GM18909 (cell line): ENCODE data around the gene ZSWIM6.

Source experiments
- ATAC-seq: cut with Tn5 transposase; IDR thresholded peaks from one replicate; pipeline ENCODE4 v1.9.1; 2021; ENCODE audit warnings: mild to moderate bottlenecking; ENCODE audit not compliant: unreplicated experiment, poor library complexity

ZSWIM6 gene

DNA sequence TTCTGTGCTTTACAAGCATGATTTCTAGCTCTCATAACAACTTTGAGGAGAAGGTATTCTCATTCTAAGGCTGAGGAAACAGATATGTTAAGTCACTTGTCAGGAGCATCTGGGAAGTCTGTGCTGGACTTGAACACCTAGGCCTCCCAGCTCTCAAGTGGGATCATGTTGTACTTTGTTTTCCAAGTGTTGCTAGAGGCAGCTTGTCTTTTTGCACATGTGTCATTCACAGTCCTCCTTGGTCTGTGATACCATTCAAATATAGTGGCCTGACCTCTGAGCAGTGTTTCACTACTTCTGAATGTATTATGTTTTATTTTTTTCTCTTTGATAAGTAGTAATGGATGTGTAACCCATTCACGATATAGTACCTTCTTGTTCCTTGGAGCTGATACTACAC lies 21.2 kb downstream of the ZSWIM6 start:
- ATAC-seq, result no peak

DNA sequence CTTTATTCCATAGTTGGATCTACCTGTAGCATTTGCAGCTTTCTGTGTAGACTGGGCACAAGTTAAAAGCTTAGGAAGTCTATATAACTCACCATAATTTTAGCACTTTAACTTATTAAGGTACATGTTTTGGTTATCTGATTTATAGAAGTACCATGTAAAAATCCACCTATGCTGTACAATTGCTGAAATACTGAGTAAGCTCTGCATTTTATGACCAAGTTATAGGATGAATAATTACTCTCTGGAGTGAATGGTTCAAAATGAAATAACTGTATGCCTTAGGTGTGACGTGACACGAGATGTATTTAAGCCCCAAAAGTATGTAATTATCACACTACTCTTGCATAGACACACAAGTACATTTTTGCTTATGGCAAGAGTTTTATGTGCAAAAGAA lies 22.1 kb downstream of the ZSWIM6 start:
- ATAC-seq, result no peak

DNA sequence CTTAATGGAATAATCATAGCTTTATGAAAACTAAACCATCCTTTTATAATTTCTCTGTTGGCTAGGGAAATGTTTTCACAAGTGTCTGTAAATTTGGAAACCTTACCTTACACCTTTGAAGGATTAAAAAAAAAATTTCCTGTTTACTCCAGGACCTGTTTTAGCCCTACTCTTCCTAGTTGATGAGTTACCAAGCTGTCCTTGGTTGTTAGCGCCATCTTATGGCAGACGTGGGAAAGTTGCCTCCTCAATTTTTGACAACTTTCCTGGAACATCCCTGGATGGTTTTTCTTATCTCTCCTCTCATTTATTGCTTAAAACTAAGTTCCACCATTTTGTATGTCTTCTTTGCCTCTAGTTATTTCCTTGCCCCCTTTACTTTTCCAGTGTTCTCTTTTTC lies 25.7 kb downstream of the ZSWIM6 start:
- no peak for ATAC-seq

DNA sequence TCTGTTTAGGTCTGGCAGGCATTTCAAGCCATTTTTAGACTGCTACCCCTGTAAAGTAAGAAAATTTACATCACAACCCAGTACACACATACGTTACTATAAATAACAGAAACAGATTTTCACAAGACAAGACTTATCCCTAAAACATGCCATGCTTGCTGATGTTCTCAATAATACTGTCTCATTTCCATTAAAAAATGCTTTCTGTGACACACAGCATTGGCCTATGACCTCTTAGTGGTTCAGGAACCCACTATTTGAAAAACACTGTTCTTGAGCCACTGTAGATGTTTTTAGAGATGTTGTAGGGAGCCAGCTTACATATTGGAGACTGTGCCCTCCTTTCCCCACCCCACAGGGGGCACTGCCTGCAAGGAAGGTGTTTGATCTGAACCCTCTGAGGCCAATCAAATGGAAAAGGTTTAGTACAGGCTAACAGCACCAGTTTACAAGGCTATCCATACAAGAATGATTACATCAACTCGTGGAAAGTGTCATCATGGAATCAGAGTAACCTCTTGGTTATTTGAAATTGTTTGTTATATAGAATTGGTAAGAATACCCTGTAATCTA lies 30.8 kb downstream of the ZSWIM6 start:
- no peak for ATAC-seq

DNA sequence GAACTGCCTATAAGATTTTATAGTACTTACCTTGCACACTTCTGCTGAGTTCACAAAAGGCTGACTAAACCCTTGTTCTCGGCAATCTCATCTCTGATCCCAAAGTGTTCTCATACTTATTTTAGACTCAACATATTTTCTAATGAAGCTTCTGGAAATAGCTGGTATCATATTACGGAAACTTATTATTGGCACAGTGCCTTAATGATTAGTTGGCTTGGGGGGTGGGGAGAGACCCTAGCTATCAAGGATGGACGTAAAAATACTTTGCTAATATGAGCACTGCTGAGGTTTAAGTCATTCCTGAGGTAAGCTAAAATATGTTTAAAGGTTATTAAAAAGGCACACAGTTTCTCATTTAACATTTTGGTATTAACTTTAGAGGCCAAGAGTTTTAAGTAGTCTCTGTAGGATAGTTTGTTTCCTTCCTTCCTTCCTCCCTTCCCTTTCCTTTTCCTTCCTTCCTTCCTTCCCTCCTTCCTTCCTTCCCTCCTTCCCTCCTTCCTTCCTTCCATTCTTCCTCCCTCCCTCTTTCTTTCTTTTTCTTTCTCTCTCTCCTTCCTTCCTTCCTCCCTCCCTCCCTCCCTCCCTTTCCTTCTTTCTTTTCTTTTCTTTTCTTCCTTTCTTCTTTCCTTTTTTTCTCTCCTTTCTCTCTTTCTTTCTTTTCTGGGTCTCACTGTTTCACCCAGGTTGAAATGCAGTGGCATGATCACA lies 31.5 kb downstream of the ZSWIM6 start:
- no peak for ATAC-seq

DNA sequence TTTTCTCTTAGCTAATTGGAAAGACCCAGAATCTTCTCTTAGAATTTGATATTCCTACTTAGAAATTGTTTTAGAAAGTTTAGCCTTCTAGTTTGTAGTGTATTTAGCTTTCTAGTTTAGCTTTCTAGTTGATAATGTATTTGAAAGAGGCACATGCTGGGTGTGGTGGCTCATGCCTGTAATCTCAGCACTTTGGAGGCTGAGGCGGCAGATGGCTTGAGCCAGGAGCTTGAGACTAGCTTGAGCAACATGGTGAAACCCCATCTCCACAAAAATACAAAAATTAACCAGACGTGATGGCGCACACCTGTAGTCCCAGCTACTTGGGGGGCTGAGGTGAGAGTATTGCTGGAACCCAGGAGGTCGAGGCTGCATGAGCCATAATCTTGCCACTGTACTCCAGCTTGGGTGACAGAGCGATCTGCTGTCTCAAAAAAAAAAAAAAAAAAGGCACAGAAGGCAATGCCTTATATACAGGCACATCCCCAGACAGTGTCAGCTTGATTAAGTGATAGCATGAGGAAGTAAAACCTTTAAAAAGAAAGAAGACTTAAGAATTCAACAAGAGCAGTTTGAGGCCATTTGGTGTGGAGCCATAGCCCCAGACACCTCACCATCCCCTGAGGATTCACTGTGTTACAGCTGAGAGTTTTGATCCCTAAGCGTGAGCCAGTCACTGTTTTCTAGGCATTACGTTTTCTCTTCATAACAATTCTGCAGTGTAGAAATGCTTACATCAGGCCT lies 34.6 kb downstream of the ZSWIM6 start:
- ATAC-seq, result no peak

DNA sequence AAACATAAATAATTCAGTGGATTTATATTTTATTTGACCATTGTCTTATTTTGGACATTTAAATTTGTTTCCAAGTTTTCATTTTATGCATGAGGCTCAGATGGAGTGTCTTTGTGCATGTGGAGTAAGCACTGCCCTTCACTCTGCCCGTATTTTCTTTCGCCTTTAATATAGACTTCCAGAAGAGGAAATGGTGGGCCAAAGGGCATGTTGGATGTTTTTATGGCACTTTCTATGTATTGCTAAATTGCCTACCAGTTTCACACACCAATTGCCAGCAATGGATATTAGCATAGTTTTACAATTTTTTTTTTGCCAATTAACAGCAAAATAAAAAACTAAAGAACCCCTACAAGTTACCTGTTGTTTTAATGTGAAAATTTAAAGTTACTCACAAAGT lies 38.4 kb downstream of the ZSWIM6 start:
- no peak for ATAC-seq

DNA sequence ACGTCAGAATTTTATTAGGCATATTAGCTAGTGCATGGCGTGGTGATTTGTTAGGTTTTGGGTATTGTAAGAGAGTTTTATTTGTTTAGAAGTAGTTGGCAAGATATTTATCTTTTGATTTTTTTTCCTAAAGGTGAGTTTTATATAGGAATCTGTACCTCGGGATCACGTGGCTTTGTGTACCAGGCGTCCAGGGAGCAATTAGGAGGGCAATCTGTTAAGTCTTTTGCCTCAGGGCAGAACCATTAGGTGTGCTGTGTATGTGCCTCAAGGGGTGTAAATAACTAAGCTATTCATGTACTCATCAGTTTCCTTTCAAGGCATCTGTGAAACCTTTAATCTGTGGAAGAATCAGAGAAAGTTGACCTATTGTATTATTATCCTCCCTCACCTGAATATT lies 39.4 kb downstream of the ZSWIM6 start:
- ATAC-seq, result no peak

DNA sequence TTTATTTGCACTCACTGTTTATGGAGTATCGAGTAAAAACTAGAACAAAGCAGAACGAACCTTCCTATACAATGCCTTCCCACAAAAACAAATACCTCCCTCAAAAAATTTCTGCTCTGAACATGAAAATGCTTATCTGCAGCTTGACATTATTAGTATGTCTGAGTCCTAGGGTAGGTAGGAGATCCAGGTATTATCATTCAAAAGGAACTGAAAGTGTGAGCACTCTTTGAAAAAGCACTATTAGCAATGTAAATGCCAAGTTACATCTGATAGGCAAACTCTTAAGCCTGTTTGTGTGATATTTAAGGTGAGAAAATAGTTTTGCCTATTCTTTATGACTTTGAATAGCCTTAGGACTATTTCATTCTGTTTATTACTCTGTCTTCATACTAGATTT lies 47.6 kb downstream of the ZSWIM6 start:
- ATAC-seq, result no peak

DNA sequence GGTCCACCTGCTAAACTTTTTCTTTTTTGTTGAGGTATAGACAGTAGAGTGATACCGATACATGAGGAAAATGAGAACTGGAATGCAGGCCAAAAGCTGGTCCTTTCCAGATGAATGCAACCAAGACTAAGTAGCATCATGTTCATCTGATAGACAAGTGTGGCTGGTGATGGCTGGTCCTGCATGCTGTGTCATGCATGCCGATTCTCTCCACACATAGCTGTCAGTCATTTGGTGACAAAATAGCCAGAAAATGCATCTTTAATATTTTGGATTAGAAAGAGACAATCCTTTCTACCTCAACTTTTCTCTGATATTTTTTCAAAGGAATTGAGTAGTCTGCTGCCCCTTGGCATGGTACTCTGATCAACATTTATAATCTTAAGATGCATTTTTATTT lies 49.9 kb downstream of the ZSWIM6 start:
- no peak for ATAC-seq

DNA sequence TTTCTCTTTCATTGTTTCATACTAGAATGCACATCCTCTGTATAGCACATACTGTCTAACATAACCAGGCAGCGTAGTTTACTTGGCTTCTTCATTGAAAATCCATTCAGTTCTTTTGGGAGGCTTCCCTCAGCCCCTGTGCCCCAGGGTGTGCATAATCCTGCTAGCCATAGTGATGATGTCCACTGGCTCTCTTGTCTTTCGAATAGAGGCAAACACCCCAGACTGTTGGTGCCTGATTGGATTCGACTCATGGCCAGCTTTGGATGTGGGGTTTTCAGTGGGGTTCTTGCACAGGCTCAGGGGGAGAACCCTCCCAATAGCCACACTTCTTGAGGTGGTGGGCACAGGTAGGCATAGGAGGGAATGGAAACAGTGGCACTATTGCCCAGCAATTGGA lies 53.6 kb downstream of the ZSWIM6 start:
- ATAC-seq, result no peak

DNA sequence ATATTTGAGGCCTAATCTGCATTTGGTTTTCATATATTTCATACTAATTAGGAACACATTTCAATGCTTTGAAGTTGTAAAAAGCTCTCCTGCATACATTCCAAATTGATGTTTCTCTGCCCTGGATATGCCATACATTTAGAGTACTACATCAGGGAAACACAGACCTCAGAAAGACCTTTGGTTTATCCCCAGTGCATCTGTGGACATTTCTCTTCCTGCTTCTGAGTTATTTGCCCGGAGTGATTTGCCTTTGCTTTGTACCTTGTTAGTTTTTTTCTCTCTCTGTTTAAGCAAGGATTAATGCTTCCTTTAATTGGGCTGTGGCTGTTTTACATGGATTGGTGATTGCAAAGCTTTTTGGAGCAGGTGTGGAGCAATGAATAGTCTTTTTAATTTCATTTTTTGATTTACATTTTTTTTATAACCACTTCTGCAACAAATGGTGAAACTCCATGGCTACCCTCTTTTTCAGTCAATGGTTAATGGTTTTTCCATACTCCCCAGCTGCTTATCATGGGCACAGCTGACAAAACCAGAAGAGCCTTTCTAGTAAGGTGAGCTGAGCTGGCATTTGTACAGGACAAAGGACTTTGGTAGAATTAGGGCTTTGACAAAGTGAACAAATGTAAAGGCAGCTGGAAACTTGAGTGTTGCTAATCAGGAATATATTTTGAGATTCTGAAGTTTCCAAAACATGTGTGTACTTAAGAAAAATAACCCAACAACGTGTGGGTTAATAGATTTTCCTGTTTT lies 54.2 kb downstream of the ZSWIM6 start:
- no peak for ATAC-seq

DNA sequence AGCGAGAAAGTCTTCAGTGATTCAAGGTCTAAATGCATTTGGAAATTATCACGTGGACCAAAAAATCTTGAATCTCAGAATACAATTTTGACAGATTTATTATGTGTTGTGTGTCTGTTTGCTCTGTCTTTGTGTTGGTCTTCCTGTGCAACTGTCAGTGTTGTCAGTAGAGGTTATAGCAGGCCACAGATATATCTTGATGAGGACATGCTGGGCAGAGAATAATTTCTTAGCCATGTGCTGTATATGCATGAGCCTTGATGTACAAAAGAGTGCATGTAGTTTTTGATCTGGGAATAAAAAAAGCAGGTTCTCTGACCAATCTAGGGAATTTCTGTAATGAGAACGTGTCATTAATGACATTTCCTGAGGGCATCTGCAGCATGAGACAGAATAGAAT lies 57.6 kb downstream of the ZSWIM6 start:
- ATAC-seq, result no peak

DNA sequence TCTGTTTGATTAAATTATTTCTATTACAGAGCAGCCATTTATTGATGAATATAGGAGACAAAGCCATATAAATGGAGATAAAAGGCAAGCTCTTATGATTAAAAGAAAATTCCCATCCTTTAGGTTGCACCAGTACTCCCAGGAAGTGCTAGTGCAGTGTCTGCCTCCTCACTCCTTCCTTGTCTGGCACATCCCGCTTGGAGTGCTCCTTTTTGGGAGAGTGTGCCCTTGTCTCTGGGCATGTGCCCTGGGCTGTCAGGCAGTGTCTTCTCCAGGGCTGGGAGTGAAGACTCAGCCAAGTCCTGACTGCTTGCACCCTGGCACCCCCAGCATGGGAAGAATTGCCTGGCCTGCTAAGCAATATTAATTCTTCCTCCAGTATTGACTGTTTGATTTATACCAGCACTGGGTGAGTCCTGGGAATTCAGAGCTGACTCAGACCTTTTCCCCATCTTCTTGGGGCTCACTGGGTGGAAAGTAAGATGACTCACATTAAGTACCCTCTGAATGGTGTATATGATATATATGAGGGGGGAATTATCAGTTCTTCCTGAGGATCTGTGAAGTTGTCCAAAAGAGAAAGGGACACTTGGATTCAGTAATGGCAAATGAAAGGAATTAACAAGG lies 62.1 kb downstream of the ZSWIM6 start:
- ATAC-seq, result no peak

DNA sequence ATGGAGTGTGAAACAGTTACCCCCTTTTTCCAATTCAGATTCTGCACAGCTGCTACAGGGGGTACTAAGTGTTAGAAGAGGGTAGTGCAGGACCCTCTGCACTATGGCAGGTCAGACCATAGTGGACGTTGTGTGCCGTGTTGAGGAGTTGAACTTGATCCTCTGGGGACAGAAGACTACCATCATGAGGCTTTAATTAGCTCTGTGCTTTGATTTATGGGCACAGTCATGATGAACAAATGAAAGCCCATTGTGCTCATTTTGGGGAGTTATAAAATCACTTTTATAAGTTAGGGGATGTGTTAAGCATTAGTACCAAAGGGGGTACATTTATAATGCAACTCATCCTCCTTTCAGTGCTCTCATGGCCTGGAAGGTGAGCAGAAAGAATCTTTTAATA lies 62.7 kb downstream of the ZSWIM6 start:
- no peak for ATAC-seq

DNA sequence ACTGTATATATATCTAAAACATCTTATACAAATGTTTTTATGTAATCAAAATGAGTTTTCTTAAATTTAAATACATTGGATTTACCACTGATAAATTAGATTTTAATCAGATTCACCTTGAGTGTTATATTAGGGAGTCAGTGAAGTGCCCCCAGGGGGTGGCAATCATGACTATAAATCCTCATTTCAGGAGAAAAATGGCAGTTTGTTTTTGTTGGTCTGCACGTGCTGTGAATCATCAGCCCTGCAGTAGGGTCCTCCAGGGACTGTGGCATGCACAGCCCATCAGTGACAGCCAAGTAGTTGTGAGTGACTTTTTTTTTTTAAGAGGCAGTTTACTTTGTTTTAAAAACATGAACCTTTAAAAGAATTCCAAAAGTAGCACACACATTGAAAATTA lies 65.2 kb downstream of the ZSWIM6 start:
- no peak for ATAC-seq

DNA sequence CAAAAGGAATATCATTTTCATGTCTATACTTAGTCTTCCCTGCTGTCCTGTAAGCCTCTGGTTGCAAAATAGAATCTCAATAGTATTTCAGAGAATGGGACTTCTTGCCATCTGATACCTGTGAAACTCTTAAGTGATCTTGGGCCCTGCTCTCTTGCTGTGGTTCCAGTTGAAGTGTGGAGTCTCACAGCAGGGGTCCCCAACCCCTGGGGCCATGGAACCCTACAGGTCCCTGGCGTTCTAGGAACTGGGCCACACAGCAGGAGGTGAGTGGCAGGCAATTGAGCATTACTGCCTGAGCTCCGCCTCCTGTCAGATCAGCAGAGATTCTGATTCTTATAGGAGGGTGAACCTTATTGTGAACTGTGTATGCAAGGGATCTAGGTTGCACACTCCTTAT lies 65.9 kb downstream of the ZSWIM6 start:
- no peak for ATAC-seq

DNA sequence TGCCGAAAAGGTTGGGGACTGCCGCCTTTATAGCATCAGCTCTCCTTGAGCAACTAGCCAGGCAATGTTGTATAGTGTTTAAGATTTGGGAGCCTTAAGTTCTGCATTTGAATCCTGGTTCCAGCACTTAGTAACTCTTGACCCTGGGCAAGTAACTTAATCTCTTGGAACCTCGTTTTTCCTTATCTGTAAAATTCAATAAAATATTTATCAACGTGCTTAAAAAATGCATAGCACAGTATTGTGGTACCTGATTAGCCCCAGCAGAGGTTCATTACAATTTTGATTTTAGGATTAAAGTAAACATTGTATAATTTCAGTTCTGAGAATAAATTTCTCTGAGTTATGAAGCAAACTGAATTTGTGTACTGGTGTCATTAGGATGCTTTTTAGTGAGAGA lies 66.4 kb downstream of the ZSWIM6 start:
- ATAC-seq, result no peak

DNA sequence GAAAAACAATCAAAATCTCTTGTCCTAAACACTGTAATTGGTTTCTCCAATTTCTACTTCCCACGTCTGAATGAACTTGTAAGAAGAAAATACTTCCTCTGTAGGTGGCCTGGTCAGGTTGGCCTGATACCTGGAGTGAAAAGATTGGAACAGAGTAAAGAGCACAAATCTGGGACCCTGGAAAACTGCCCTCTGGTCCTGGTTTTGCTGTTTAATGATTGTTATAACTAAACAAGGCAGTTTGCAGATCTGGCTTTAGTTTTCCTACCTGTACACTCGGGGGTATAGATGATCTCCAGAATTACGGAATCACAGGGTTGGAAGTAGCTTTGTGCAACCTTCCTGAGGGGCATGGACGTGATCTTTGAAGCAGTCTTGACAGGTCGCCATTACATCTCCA lies 67.6 kb downstream of the ZSWIM6 start:
- ATAC-seq, result no peak

DNA sequence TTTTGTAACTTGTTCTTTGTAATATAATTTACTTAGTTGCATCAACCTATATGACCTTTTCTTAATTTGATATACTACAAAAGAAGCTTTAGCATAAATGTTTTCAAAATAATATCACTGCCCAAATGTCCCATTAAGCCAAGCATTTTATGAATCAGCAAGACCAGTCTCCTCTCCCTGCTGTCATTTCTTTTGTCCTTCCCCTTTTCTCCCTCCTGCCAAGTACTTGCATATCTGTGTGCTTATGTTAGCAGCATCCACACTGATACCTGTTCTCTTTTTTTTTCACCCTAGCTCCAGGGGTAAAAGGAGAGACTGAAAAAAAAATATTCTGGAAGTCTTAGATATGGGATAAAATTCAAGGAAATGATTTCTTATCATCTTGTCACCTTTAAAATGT lies 69.7 kb downstream of the ZSWIM6 start:
- no peak for ATAC-seq
